ENCODE data around the gene CYP24A1.

DNA sequence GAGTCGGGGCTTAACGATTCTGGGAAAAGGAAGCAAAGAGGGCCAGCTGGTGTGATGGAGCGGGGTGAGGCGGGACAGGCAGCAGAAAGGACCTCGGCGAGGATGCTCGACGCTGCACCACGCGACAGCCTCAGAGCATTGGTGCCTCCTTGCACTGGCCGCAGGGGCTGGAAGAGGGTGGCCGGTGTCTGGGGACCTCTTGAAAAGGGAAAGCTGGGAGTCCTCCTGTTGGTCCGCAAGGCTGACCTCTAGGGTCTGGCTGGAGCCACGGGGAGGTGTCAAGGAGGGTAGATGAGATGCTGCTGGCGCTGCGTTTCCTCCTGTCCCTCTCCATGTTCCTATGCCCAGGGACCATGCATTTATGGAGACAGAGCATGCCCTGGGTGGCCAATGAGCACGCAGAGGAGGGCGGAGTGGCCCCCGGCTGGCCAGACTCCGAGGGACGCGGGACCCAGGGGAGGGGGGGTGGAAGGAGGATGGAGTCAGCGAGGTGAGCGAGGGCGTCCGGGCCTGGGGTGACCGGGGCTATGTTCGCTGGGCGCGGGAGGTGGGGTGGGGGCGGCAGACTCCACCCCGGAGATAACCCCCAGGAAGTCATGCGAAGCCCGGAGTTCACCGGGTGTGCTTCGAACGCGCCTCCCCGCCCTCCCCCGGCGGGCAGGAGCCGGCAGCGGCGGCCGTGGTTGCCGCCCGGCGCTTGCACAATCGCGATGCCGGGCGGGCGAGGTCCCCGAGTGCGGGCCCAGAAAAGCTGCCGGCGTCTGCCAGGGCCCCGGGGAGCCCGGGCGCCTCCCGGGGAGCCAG lies at the start of gene CYP24A1:
- TF ChIP-seq POLR2A (IDR thresholded peaks at IDR 0.05; ENCODE audit: control extremely low read depth in 1 of 2, low read depth in 2 of 2, low read length in 2 of 2) (no peak), ZNF274 (IDR thresholded peaks at IDR 0.05; ENCODE audit: borderline replicate concordance, extremely low read depth, low read length) (no peak)
- TF ChIP-seq, protein P1, sequence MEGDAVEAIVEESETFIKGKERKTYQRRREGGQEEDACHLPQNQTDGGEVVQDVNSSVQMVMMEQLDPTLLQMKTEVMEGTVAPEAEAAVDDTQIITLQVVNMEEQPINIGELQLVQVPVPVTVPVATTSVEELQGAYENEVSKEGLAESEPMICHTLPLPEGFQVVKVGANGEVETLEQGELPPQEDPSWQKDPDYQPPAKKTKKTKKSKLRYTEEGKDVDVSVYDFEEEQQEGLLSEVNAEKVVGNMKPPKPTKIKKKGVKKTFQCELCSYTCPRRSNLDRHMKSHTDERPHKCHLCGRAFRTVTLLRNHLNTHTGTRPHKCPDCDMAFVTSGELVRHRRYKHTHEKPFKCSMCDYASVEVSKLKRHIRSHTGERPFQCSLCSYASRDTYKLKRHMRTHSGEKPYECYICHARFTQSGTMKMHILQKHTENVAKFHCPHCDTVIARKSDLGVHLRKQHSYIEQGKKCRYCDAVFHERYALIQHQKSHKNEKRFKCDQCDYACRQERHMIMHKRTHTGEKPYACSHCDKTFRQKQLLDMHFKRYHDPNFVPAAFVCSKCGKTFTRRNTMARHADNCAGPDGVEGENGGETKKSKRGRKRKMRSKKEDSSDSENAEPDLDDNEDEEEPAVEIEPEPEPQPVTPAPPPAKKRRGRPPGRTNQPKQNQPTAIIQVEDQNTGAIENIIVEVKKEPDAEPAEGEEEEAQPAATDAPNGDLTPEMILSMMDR (IDR thresholded peaks at IDR 0.05; ENCODE audit: control extremely low read depth in 1 of 3, insufficient read depth in 1 of 3, low read depth in 1 of 3, low read length in 3 of 3), result no peak
